ENCODE data around the gene FKRP. TPM values are rescaled to one million over a fixed set of nuclear protein-coding genes. Genes with fewer than 3 reads are reported as not detected.

Gene FKRP
- total RNA-seq, 1 experiment from 2014 or later = 14.3 TPM

DNA sequence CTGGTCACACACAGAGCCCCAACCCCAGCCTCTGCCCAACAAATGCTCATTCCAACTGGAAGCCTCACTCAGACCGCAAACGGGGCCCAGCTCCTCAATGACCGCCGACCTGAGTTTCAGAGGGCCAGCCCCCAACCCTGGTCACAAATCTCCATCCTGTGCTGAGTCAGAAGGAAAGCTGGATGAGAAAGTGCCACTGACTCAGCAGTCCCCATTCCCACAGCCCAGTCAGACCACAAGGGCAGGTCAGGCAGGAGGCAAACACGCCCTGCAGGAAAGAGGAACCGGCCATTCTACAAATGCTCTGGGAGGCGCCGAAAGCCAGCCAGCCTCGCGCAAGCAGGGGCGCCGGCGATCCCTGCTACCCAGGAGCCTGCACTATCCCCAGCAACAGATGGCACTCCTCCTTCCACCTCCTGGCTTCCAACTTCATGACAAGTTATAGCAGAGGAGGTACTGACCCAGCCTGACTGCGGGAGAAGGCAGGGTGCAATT is 14.8 kb upstream of the FKRP start:
- H2AFZ ChIP-seq (ENCODE audit: low read length) = no peak overlapping the region

DNA sequence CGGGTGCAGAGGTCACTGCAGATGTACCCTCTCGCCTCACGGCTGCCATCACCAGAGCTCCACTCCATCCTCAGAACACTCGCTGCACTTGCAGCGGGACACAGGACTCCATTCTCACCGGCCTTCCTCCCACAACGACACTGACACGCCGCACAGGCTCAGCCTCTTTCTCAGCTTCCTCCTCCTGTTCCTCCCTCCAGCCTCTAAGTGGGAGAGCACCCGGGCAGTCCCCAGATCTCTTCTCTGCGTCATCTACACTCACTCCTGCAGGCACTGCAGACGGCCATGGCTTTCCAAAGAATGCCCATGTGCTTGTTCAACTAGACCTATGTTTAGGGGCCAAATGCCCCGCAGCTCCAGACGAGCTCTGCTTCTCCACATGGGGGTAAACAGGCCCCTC is 14.3 kb upstream of the FKRP start:
- H3K9ac ChIP-seq (ENCODE audit: low read length) = peak overlapping the region; percentile 54
- intact Hi-C loops (cut with micrococcal nuclease) = loop anchor here (2.0 kb wide), 1 partner anchor 15 kb away; the partner anchor contains the start of gene PRKD2
- H3K4me3 ChIP-seq (ENCODE audit: low read length) = peak overlapping the region; percentile 30; the same call in 1 of the 2 replicates
- H3K4me1 ChIP-seq (ENCODE audit: insufficient read depth, low read length) = peaks cover 43% of the 10 kb centered on the region
- ChIA-PET CTCF (interaction anchor here (1.0 kb wide), 1 partner anchor 10 kb away, joined by 3 read pairs; no protein-coding TSS in a partner anchor), POLR2A (ENCODE audit: unreplicated experiment) (no interaction called here)
- H3K36me3 ChIP-seq (ENCODE audit: low read depth, low read length) = peaks cover 28% of the 10 kb centered on the region
- no peaks in the 10 kb centered on the region for H3K27me3 ChIP-seq (ENCODE audit: low read length)
- H3K27ac ChIP-seq (ENCODE audit: low read length) = peak overlapping the region; percentile 91
- peaks cover 54% of the 10 kb centered on the region for H3K79me2 ChIP-seq (ENCODE audit: low read length)
- H3K4me2 ChIP-seq (ENCODE audit: low read length) = peak overlapping the region; percentile 72
- no peaks in the 10 kb centered on the region for H3K9me2 ChIP-seq (replicated peaks; ENCODE audit: low read length)
- no TSS peak for BruUV-seq (replicated peaks)
- H3K9me3 ChIP-seq (ENCODE audit: low read length) = no peaks in the 10 kb centered on the region
- TF ChIP-seq EZH2phosphoT487 (IDR thresholded peaks at IDR 0.05; ENCODE audit: borderline replicate concordance, low read length) (no peak), EZH2 (IDR thresholded peaks at IDR 0.05; ENCODE audit: low read length, unreplicated experiment) (no peak)
- TF ChIP-seq, protein P1, sequence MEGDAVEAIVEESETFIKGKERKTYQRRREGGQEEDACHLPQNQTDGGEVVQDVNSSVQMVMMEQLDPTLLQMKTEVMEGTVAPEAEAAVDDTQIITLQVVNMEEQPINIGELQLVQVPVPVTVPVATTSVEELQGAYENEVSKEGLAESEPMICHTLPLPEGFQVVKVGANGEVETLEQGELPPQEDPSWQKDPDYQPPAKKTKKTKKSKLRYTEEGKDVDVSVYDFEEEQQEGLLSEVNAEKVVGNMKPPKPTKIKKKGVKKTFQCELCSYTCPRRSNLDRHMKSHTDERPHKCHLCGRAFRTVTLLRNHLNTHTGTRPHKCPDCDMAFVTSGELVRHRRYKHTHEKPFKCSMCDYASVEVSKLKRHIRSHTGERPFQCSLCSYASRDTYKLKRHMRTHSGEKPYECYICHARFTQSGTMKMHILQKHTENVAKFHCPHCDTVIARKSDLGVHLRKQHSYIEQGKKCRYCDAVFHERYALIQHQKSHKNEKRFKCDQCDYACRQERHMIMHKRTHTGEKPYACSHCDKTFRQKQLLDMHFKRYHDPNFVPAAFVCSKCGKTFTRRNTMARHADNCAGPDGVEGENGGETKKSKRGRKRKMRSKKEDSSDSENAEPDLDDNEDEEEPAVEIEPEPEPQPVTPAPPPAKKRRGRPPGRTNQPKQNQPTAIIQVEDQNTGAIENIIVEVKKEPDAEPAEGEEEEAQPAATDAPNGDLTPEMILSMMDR (conservative IDR thresholded peaks at IDR 0.05; ENCODE audit: low read depth, low read length) = no peak
- H3F3A ChIP-seq (ENCODE audit: low read length, unreplicated experiment) = no peaks in the 10 kb centered on the region
- H4K20me1 ChIP-seq (ENCODE audit: low read length) = peaks cover 11% of the 10 kb centered on the region; the same call in 1 of the 2 replicates
- DNase-seq = no peak
- H2AFZ ChIP-seq (ENCODE audit: low read length) = no peak overlapping the region
- ATAC-seq = no peak

More for the DNA sequence above, 14.8 kb upstream of the FKRP start:
- no peaks in the 10 kb centered on the region for H3K9me2 ChIP-seq (replicated peaks; ENCODE audit: low read length)
- peak overlapping the region; percentile 91 for H3K27ac ChIP-seq (ENCODE audit: low read length)
- ChIA-PET CTCF (interaction anchor here (1.0 kb wide), 1 partner anchor 10 kb away, joined by 3 read pairs; no protein-coding TSS in a partner anchor), POLR2A (ENCODE audit: unreplicated experiment) (no interaction called here)
- H3K4me1 ChIP-seq (ENCODE audit: insufficient read depth, low read length) = peaks cover 43% of the 10 kb centered on the region
- BruUV-seq (replicated peaks) = no TSS peak
- peak overlapping the region; percentile 54 for H3K9ac ChIP-seq (ENCODE audit: low read length)
- DNase-seq (peak; percentile 89), ATAC-seq (peak; percentile 85)
- H3K36me3 ChIP-seq (ENCODE audit: low read depth, low read length) = peaks cover 28% of the 10 kb centered on the region
- H3K4me3 ChIP-seq (ENCODE audit: low read length) = peak overlapping the region; percentile 30; the same call in 1 of the 2 replicates
- intact Hi-C loops (cut with micrococcal nuclease) = loop anchor here (2.0 kb wide), 1 partner anchor 14 kb away; the partner anchor contains the start of gene PRKD2
- peak overlapping the region; percentile 72 for H3K4me2 ChIP-seq (ENCODE audit: low read length)
- no peaks in the 10 kb centered on the region for H3F3A ChIP-seq (ENCODE audit: low read length, unreplicated experiment)
- no peaks in the 10 kb centered on the region for H3K27me3 ChIP-seq (ENCODE audit: low read length)
- TF ChIP-seq EZH2 (IDR thresholded peaks at IDR 0.05; ENCODE audit: low read length, unreplicated experiment) (no peak), EZH2phosphoT487 (IDR thresholded peaks at IDR 0.05; ENCODE audit: borderline replicate concordance, low read length) (no peak)
- TF ChIP-seq, protein P1 (conservative IDR thresholded peaks at IDR 0.05; ENCODE audit: low read depth, low read length) = no peak
- no peaks in the 10 kb centered on the region for H3K9me3 ChIP-seq (ENCODE audit: low read length)
- peaks cover 11% of the 10 kb centered on the region; the same call in 1 of the 2 replicates for H4K20me1 ChIP-seq (ENCODE audit: low read length)
- peaks cover 54% of the 10 kb centered on the region for H3K79me2 ChIP-seq (ENCODE audit: low read length)

Data from PC-3 (cell line).